ENCODE results near the gene CTSC. TPM values are rescaled to one million over a fixed set of nuclear protein-coding genes. Genes with fewer than 3 reads are reported as not detected.

The CTSC gene
- total RNA-seq, 1 experiment from 2014 or later, result 80.2 TPM

DNA sequence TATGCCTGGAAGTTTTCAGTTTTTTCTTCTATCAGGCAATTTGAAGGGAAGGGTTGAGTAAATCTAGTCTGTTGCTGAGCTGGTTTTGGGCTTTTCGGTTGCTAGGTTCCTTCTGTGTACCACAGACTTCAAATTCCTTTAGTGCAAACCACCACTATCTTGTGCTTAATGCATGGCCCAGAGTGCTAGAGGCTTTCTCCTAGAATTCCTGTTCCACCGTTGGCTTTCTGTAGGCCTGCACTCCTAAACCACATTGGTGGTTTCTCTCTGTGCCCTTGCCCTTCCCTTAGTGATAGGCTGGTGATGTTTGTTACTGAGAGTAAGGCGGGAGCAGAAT, 47.1 kb upstream of the CTSC start:
- BruUV-seq (replicated peaks), result no TSS peak
- ATAC-seq, result peak; percentile 72
- TF ChIP-seq SIN3A (IDR thresholded peaks at IDR 0.05; ENCODE audit: borderline replicate concordance, insufficient read depth, low read depth, low read length), result no peak
- no peak for TF ChIP-seq REST (IDR thresholded peaks at IDR 0.05; ENCODE audit: insufficient read depth in 1 of 2, low read depth in 2 of 2, low read length in 1 of 2)
- no peak for TF ChIP-seq TCF7L2 (IDR thresholded peaks at IDR 0.05; ENCODE audit: low read depth, low read length)
- no peak for TF ChIP-seq POLR2AphosphoS5 (IDR thresholded peaks at IDR 0.05; ENCODE audit: low read depth, low read length)
- H3K36me3 ChIP-seq (ENCODE audit: control insufficient read depth, insufficient read depth, low read length), result no peaks in the 10 kb centered on the region
- in situ Hi-C loops (cut with HindIII; ENCODE audit: low pct_unique_long_range_greater_than_20kb, low sequenced_read_pairs), result no loop called here
- ChIA-PET POLR2A (no interaction called here), CTCF (no interaction called here)
- no peak overlapping the region for H3K4me3 ChIP-seq (ENCODE audit: low read depth in 2 of 2, low read length in 2 of 2)
- no peaks in the 10 kb centered on the region; the same call in 1 of the 2 replicates for H3K4me1 ChIP-seq (ENCODE audit: control insufficient read depth, insufficient read depth, low read length)
- no peaks in the 10 kb centered on the region for H3K27me3 ChIP-seq (ENCODE audit: control insufficient read depth, insufficient read depth, low read length)
- H3K27ac ChIP-seq (ENCODE audit: low read length), result 0 out of 2 replicates have a peak overlapping the region, but pooled peaks have one; percentile 10
- intact Hi-C loops (cut with micrococcal nuclease; ENCODE audit: unreplicated experiment), result no loop called here
- no peaks in the 10 kb centered on the region for H3K9me3 ChIP-seq (ENCODE audit: control insufficient read depth, insufficient read depth, low read depth, low read length)
- DNase-seq (ENCODE audit: low read depth, low spot score), result no peak

- POLR2A ChIA-PET, result no interaction called here
- TF ChIP-seq TCF7L2 (IDR thresholded peaks at IDR 0.05; ENCODE audit: low read depth, low read length) (no peak), POLR2AphosphoS5 (IDR thresholded peaks at IDR 0.05; ENCODE audit: low read depth, low read length) (no peak), SIN3A (IDR thresholded peaks at IDR 0.05; ENCODE audit: borderline replicate concordance, insufficient read depth, low read depth, low read length) (no peak), CTCF (IDR thresholded peaks at IDR 0.05) (no peak), REST (IDR thresholded peaks at IDR 0.05; ENCODE audit: insufficient read depth in 1 of 2, low read depth in 2 of 2, low read length in 1 of 2) (no peak)
- Histone ChIP-seq H3K27me3 (ENCODE audit: control insufficient read depth, insufficient read depth, low read length) (no peaks in the 10 kb centered on the region), H3K36me3 (ENCODE audit: control insufficient read depth, insufficient read depth, low read length) (no peaks in the 10 kb centered on the region), H3K27ac (ENCODE audit: low read length) (0 out of 2 replicates have a peak overlapping the region, but pooled peaks have one; percentile 10), H3K9me3 (ENCODE audit: control insufficient read depth, insufficient read depth, low read depth, low read length) (no peaks in the 10 kb centered on the region), H3K4me3 (ENCODE audit: low read depth in 2 of 2, low read length in 2 of 2) (no peak overlapping the region), H3K4me1 (ENCODE audit: control insufficient read depth, insufficient read depth, low read length) (no peaks in the 10 kb centered on the region; the same call in 1 of the 2 replicates)
- CTCF ChIA-PET, result no interaction called here
- intact Hi-C loops (cut with micrococcal nuclease; ENCODE audit: unreplicated experiment), result no loop called here
- BruUV-seq (replicated peaks), result no TSS peak
- DNase-seq (ENCODE audit: low read depth, low spot score), result no peak
- in situ Hi-C loops (cut with HindIII; ENCODE audit: low pct_unique_long_range_greater_than_20kb, low sequenced_read_pairs), result no loop called here
- ATAC-seq, result peak; percentile 53; the same call in 1 of the 2 replicates
These were observed 46.6 kb upstream of the CTSC start for GRCh38 chr11:88384004-88384668.
